ENCODE data around the gene ZNG1A. TPM values are rescaled to one million over a fixed set of nuclear protein-coding genes. Genes with fewer than 3 reads are reported as not detected.
"Not testable (repeated sequence)": the region's sequence is repeated elsewhere in the genome, so short reads cannot be mapped to it uniquely, and the experiment has no call there.

Gene ZNG1A
- total RNA-seq, 1 donor from 2014 or later: 33.3 TPM

DNA sequence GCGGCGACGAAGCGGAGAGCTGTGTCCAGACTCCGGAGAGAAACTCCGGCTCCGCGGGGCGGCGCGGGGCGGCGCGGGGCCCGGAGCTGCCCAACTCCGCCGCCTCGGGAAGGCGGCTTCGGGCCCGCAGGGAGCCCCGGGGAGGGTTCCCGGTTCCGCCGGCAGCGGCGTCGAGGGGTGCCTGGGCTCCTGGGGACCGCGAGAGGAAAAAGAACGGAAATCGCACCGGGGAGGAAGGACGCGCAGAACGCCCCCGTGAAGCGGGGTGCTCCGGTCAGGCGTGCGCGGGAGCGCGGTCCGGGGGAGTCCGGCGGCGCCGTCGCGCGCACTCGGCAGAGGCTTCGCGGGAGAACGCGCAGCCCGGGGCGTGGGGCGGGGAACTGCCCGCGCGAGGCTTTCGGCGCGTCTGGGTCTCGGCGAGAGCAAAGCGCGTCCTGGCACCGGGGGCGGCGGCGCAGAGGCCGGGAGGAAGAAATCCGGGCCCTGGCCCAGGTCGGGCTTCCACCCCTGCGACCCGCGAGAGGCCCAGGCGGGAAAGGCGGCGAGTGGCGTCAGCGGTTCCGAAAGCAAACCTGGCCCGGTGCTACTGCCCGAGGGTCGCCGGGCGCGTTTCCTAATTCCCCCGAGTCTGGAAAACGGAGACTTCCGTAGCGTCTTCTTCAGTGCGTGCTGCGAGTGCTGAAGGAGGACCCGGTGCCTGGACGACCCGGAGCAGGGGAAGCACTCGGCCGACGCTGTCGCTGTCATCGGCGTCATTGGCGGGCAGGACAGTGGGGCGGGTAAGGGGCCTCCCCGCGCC, 65.2 kb downstream of the ZNG1A start:
- peak overlapping the region; percentile 22 for H3K4me3 ChIP-seq (ENCODE audit: low read depth, low read length)
- H3K36me3 ChIP-seq (ENCODE audit: control insufficient read depth, insufficient read depth, low read length); DNase-seq (ENCODE audit: low read depth): not testable (repeated sequence)
- H3K27me3 ChIP-seq (ENCODE audit: control insufficient read depth, insufficient read depth, low read length): peaks cover 57% of the 10 kb centered on the region

DNA sequence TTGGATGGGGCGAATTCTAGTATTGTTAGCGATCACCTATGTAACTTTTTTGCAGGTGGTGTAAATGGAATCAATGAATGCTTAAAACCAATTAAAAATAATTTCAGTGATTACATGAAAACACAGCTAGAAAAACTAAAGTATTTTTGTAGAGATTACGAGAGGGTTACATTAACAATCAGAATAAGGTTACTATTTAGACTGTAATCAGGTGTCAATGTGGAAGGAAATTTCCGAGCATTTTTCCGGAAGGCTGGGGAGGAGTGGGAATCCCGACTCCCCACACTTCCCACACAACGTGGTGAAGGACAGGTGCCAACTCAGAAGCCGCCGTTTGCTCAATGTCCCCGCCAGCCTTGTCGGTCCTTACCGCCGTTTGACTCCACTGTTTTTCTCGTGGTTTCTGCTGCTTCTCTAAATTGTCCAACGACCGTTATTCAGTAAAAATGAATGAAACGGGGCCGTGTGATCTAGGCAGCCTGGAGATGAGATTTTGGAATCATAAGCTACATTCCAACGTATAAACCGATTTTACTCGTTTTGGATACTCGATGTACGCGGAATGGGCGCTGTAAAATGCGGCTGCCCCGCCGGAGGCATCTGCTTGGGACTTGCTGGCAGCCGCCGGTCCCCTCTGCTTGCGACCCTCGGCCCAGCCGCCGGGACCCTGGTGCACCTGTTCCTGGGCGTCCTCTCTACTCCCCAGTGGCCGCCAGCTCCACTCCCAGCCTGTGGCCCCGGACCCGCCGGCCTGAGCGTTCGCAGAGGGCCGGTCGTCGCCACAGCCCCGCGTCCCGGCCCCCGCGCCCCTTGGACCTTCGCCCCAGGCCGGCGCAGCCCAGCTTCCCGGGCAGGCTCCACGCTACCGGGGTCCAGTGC, 66.0 kb downstream of the ZNG1A start:
- H3K36me3 ChIP-seq (ENCODE audit: control insufficient read depth, insufficient read depth, low read length); DNase-seq (ENCODE audit: low read depth); H3K4me3 ChIP-seq (ENCODE audit: low read depth, low read length): not testable (repeated sequence)
- H3K27me3 ChIP-seq (ENCODE audit: control insufficient read depth, insufficient read depth, low read length): peaks cover 50% of the 10 kb centered on the region

DNA sequence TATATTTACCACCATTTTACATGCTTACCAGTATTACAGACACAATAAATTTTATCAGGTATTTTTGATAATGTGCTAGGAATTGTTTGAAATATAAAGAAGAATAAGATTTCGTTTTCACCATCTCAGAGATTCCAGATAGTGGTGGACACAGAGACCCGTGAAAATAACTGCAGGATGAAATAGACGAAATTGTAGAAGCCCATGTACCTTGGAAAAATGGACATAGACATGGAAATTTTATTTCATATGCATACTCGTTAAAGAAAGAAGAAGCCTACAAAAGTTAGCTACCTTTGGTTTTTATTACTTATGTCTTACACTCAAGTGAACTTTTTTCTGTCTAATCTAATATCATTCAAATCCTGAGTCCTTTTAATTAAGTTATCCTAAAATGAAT, 68.2 kb downstream of the ZNG1A start:
- H3K36me3 ChIP-seq (ENCODE audit: control insufficient read depth, insufficient read depth, low read length); H3K4me3 ChIP-seq (ENCODE audit: low read depth, low read length); DNase-seq (ENCODE audit: low read depth): not testable (repeated sequence)
- H3K27me3 ChIP-seq (ENCODE audit: control insufficient read depth, insufficient read depth, low read length): peaks cover 37% of the 10 kb centered on the region

DNA sequence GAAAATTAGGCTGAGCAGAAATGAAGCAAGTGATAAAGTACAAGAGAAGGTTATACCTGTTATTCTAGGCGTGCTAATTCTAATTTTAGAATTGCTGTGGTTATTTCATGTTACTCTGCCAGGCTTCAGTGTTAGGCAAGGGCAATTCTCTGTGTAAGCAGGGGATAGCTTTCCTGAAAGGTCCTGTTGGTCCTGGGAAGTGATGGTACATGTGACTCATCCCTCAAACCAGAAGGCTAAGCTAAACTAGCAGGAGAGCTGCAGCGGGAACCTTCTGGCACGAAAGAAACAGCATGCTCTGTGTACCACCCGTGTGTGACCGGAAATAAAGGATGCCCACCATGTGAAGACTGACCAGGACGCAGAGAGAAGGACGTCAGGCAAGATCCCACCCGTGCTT, 69.3 kb downstream of the ZNG1A start:
- not testable (repeated sequence) for DNase-seq (ENCODE audit: low read depth); H3K36me3 ChIP-seq (ENCODE audit: control insufficient read depth, insufficient read depth, low read length); H3K4me3 ChIP-seq (ENCODE audit: low read depth, low read length)
- peaks cover 30% of the 10 kb centered on the region for H3K27me3 ChIP-seq (ENCODE audit: control insufficient read depth, insufficient read depth, low read length)

DNA sequence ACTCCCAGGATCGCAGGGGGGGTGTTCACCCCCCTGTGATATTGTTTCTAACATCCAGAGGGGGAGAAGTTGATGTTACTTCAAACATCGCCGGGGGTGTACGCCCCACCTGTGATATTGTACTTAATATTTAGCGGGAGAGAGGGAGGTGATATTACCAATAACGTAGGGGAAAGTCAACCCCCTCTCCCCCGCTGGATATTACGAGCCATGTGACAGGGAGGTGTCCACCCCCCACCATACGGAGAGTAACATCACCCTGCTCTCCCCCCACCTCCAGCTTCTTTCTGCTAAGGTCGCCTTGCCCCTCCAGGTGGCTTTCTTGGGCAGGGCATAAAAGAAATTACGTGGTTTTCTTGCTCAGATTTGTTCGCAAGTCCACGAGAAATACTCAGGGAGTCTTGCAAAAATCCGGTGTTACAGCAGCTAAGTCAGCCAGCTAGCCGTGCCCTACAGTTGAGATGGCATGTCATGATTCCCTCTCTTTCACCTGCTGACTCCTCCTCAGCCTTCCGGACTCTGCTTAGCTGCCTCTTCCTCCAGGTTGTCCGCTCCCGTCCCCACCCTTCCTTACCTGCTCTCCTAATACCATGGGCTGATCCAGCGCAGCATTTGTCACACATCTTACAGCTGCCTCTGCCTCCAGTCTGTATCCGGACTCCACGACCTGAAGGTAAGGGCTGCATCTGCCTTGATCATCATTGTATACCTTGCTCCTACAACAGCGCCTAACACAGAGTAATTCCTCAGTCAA, 69.9 kb downstream of the ZNG1A start:
- not testable (repeated sequence) for H3K36me3 ChIP-seq (ENCODE audit: control insufficient read depth, insufficient read depth, low read length); DNase-seq (ENCODE audit: low read depth); H3K4me3 ChIP-seq (ENCODE audit: low read depth, low read length)
- H3K27me3 ChIP-seq (ENCODE audit: control insufficient read depth, insufficient read depth, low read length): peaks cover 23% of the 10 kb centered on the region

DNA sequence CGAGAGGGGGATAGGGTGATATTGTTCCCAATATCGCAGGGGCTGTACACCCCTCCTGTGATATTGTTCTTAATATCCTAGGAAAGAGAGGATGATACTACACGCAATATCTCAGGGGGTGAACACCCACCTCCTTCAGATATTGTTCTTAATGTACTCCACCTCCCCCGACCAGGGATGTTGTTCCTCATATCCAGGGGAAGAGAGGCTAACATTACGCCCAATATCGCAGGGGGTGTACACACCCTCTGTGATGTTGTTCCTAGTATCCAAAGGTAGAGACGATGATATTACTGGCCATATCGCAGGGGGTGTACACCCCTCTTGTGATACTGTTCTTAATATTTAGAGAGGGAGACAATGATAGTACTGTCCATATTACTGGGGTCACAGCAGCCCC, 72.9 kb downstream of the ZNG1A start:
- not testable (repeated sequence) for H3K27me3 ChIP-seq (ENCODE audit: control insufficient read depth, insufficient read depth, low read length); DNase-seq (ENCODE audit: low read depth); H3K36me3 ChIP-seq (ENCODE audit: control insufficient read depth, insufficient read depth, low read length); H3K4me3 ChIP-seq (ENCODE audit: low read depth, low read length)

DNA sequence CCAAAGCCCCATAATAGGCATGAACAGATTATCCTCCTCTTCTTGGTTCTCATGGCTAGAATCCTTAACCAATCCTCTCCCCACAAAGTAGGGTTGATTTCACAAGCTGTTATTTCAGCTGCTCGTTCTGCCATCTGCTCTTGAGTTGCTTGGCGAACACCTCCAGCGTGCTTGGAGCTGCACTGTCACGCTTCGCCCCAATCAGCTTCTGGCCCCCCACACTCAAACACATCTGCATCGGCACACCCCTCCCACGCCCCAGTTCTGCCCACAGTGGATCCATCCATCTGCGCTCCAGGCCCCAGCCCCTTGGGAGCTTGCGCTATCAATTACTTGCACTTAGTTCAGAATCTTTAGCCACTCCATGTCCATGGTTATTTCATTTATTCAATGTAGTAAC, 78.4 kb downstream of the ZNG1A start:
- H3K36me3 ChIP-seq (ENCODE audit: control insufficient read depth, insufficient read depth, low read length); DNase-seq (ENCODE audit: low read depth): not testable (repeated sequence)

DNA sequence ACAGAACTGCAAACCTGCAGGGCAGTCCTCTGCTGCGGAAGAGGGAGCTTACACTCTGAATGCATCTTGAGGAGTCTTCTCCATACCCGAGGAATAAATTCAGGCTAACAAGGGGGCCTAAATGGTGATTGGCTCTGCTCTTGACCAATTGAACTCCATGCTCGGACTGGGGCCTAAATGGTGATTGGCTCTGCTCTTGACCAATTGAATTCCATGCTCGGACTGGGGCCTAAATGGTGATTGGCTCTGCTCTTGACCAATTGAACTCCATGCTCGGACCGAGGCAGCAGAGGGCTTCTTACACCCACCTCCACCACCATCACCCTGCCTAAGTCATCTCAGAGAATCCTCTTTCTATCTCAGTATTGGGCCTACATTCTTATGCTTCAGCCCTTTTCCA, 79.0 kb downstream of the ZNG1A start:
- H3K36me3 ChIP-seq (ENCODE audit: control insufficient read depth, insufficient read depth, low read length); H3K4me3 ChIP-seq (ENCODE audit: low read depth, low read length); DNase-seq (ENCODE audit: low read depth); H3K27me3 ChIP-seq (ENCODE audit: control insufficient read depth, insufficient read depth, low read length): not testable (repeated sequence)

More for the DNA sequence above, 78.4 kb downstream of the ZNG1A start:
- H3K4me3 ChIP-seq (ENCODE audit: low read depth, low read length); H3K27me3 ChIP-seq (ENCODE audit: control insufficient read depth, insufficient read depth, low read length): not testable (repeated sequence)

DNA sequence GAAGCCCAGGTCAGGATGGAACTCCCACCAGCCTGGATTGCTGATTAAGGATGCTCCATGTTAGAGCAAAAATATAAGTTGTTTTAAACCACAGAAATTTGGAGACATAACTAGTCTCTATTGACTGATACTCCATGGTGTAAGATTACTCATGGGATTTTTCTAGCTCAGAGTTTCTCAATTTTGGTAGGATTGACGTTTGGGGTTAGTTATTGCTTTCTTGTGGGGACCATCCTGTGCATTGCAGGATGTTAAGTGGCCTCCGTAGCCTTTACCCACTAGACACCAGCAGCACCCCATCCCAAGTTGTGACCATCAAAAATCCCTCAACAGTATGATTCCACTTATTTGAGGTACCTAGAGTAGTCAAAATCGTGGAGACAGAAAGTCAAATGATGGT, 80.1 kb downstream of the ZNG1A start:
- H3K27me3 ChIP-seq (ENCODE audit: control insufficient read depth, insufficient read depth, low read length); H3K36me3 ChIP-seq (ENCODE audit: control insufficient read depth, insufficient read depth, low read length); DNase-seq (ENCODE audit: low read depth); H3K4me3 ChIP-seq (ENCODE audit: low read depth, low read length): not testable (repeated sequence)

DNA sequence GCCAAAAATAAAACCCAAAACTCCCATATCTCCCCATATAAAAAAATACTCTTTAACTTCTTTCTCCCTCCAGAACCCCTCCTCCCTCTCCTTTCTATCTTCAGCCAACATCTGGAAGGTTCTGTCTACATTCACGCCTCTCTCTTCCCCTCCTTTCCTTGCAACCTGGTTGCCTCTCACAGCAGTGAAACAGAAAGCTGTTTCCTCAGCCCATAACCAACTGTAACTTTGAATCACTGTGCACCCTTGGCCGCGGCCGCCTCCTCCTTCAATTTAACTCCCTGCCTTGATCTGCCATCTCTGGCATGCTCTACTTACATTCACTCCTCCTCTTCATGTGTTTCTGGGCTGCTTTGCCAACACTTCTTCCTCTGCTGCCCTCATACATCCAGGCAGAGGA, 83.9 kb downstream of the ZNG1A start:
- not testable (repeated sequence) for H3K4me3 ChIP-seq (ENCODE audit: low read depth, low read length); H3K27me3 ChIP-seq (ENCODE audit: control insufficient read depth, insufficient read depth, low read length); DNase-seq (ENCODE audit: low read depth); H3K36me3 ChIP-seq (ENCODE audit: control insufficient read depth, insufficient read depth, low read length)

DNA sequence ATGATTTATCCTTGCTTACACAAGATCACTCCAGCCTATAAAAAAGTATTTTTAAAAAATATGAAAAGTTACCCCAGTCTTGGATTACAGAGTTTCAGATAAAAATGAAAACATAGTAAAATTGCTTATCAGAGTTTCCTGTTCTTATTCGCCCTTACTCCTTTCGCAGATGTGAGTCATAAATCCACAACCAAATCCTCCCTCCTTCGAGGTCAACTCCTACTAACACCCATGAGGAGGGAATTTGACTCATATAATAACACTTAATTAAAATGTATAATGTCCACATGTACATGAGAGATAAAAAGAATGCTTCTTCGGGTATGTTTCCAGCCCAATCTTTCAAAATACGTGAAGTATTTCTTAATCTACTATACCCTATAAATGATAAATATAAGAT, 84.5 kb downstream of the ZNG1A start:
- not testable (repeated sequence) for H3K36me3 ChIP-seq (ENCODE audit: control insufficient read depth, insufficient read depth, low read length); H3K27me3 ChIP-seq (ENCODE audit: control insufficient read depth, insufficient read depth, low read length); DNase-seq (ENCODE audit: low read depth); H3K4me3 ChIP-seq (ENCODE audit: low read depth, low read length)

DNA sequence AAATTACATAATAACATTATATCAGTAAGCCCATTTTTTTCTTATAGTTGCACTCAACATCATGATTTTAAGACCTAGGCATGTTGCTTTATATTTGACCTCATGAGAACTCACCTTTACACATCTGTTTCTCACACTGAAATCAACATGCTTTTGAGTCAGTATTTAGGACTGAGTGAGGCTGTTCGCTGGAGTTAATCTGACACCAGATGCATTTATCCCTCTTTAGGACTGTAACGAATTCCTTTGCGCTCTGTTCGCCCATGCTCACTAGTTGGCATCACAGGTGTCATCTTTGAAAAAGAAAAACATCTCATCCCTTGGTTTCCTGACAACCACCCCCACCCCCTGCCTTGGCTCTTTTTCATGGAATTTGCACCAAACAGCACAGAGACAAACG, 84.9 kb downstream of the ZNG1A start:
- DNase-seq (ENCODE audit: low read depth); H3K4me3 ChIP-seq (ENCODE audit: low read depth, low read length); H3K27me3 ChIP-seq (ENCODE audit: control insufficient read depth, insufficient read depth, low read length); H3K36me3 ChIP-seq (ENCODE audit: control insufficient read depth, insufficient read depth, low read length): not testable (repeated sequence)

DNA sequence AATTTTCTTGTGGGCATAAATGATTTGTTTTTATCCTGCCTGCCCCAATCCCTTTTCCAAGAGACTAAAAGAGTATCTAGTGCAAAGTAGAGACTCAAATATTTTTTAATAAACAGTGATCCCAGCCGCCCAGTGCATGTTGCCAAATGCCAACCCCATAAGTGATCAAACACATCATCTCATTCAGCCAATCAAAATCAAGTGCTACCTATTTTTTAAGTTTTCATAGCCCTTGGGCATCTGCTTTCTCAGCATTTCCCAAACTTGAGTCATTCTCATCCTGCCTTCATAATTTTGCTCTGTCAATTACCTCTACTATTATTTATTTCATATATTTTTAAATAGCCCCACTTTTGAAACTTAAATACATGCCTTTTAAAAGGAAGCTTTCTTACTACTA, 88.0 kb downstream of the ZNG1A start:
- not testable (repeated sequence) for H3K4me3 ChIP-seq (ENCODE audit: low read depth, low read length); H3K27me3 ChIP-seq (ENCODE audit: control insufficient read depth, insufficient read depth, low read length); H3K36me3 ChIP-seq (ENCODE audit: control insufficient read depth, insufficient read depth, low read length); DNase-seq (ENCODE audit: low read depth)

DNA sequence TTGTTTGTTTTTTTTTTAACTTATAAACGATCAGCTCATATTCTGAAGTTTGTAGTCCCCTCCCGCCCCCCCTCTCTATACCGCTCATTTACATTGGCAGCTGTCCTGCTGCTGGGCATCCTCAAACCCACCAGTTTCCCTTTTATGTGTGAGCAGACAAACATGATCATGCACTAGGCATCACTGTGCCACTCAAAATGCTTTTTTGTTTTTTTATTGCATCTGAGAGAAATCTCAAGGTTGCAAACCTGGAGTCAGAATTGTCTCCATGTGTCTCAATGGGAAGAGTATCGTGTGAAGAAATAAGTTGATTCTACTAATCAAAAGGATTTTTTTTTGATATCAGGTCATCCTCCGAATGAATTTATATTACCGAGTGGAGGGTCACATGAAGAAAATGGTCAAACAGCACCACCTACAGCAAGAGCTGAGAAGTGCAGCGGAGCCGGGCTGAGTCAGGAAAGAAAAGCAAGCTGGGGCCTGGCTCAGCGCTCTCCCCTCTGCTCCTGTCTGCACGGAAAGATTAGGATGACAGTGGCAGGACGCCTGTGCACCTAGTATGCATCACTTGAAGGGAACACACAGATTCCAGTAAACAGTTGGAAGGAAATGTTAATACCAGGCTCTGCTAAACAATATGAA, 90.3 kb downstream of the ZNG1A start:
- DNase-seq (ENCODE audit: low read depth); H3K36me3 ChIP-seq (ENCODE audit: control insufficient read depth, insufficient read depth, low read length): not testable (repeated sequence)

More for the DNA sequence above, 90.3 kb downstream of the ZNG1A start:
- H3K27me3 ChIP-seq (ENCODE audit: control insufficient read depth, insufficient read depth, low read length); H3K4me3 ChIP-seq (ENCODE audit: low read depth, low read length): not testable (repeated sequence)

All from kidney epithelial cell (primary cell).